Measurements from ENCODE around the gene PLEKHG5.
"Not testable (repeated sequence)": the region's sequence is repeated elsewhere in the genome, so short reads cannot be mapped to it uniquely, and the experiment has no call there.

- TF ChIP-seq POLR2A (IDR thresholded peaks at IDR 0.05; ENCODE audit: extremely low read depth, insufficient read length); MYC (IDR thresholded peaks at IDR 0.05; ENCODE audit: low read depth, low read length): not testable (repeated sequence)
- TF ChIP-seq, protein P1, sequence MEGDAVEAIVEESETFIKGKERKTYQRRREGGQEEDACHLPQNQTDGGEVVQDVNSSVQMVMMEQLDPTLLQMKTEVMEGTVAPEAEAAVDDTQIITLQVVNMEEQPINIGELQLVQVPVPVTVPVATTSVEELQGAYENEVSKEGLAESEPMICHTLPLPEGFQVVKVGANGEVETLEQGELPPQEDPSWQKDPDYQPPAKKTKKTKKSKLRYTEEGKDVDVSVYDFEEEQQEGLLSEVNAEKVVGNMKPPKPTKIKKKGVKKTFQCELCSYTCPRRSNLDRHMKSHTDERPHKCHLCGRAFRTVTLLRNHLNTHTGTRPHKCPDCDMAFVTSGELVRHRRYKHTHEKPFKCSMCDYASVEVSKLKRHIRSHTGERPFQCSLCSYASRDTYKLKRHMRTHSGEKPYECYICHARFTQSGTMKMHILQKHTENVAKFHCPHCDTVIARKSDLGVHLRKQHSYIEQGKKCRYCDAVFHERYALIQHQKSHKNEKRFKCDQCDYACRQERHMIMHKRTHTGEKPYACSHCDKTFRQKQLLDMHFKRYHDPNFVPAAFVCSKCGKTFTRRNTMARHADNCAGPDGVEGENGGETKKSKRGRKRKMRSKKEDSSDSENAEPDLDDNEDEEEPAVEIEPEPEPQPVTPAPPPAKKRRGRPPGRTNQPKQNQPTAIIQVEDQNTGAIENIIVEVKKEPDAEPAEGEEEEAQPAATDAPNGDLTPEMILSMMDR (IDR thresholded peaks at IDR 0.05; ENCODE audit: low read depth, low read length) = not testable (repeated sequence)
- TF ChIP-seq, protein P2, sequence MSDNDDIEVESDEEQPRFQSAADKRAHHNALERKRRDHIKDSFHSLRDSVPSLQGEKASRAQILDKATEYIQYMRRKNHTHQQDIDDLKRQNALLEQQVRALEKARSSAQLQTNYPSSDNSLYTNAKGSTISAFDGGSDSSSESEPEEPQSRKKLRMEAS (IDR thresholded peaks at IDR 0.05; ENCODE audit: low read depth, low read length) = not testable (repeated sequence)
Measured at GRCh38 chr1:6437012-6437700, 54.3 kb downstream of the PLEKHG5 start.

All from NB4 (cell line).